Measurements from ENCODE around the gene ZNF575.

Gene ZNF575, protein sequence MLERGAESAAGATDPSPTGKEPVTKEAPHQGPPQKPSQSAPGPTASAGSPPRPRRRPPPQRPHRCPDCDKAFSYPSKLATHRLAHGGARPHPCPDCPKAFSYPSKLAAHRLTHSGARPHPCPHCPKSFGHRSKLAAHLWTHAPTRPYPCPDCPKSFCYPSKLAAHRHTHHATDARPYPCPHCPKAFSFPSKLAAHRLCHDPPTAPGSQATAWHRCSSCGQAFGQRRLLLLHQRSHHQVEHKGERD

DNA sequence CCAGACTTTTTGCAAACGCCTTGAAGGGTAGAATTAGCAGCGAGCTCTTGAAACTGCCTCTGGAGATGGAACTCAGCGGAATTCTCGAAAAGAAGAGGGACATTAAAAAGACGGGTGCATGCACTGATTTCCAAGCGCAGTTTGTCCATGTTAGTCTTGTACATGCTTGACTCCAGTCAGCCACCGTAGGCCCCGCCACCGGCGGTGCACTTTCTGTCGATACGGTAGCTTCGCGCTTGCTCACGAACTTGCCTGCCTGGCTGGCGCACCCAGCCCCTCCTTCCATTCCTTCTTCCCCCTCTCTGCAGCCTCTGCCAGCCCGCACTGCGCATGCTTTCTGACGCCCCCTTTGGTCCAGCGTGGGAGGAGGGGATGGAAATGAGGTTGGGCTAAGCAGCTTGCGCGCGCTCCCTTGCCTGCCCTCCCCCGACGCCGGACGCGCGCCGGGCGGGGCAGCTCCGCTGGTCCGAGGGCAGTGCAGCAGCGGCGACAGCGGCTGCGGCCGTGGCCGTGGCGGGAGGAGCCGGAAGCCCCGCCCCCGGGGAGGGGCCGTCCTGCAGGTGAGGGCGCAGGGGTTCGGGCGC, at the start of gene ZNF575:
TSS of gene ZNF575 (plus strand) at position 227 of the 584 bp plus-strand sequence. CDS start 1,235 bp downstream, outside the sequence.
- TF ChIP-seq, protein P1, sequence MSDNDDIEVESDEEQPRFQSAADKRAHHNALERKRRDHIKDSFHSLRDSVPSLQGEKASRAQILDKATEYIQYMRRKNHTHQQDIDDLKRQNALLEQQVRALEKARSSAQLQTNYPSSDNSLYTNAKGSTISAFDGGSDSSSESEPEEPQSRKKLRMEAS (IDR thresholded peaks at IDR 0.05; ENCODE audit: low read depth, low read length), result no peak; the same call in 1 of the 2 replicates
- no peak for TF ChIP-seq MYC (IDR thresholded peaks at IDR 0.05; ENCODE audit: low read depth, low read length)
- no peak for TF ChIP-seq POLR2A (IDR thresholded peaks at IDR 0.05; ENCODE audit: extremely low read depth, insufficient read length)
- TF ChIP-seq, protein P2, sequence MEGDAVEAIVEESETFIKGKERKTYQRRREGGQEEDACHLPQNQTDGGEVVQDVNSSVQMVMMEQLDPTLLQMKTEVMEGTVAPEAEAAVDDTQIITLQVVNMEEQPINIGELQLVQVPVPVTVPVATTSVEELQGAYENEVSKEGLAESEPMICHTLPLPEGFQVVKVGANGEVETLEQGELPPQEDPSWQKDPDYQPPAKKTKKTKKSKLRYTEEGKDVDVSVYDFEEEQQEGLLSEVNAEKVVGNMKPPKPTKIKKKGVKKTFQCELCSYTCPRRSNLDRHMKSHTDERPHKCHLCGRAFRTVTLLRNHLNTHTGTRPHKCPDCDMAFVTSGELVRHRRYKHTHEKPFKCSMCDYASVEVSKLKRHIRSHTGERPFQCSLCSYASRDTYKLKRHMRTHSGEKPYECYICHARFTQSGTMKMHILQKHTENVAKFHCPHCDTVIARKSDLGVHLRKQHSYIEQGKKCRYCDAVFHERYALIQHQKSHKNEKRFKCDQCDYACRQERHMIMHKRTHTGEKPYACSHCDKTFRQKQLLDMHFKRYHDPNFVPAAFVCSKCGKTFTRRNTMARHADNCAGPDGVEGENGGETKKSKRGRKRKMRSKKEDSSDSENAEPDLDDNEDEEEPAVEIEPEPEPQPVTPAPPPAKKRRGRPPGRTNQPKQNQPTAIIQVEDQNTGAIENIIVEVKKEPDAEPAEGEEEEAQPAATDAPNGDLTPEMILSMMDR (IDR thresholded peaks at IDR 0.05; ENCODE audit: low read depth, low read length), result no peak
- DNase-seq (ENCODE audit: low read depth), result peak; percentile 93

DNA sequence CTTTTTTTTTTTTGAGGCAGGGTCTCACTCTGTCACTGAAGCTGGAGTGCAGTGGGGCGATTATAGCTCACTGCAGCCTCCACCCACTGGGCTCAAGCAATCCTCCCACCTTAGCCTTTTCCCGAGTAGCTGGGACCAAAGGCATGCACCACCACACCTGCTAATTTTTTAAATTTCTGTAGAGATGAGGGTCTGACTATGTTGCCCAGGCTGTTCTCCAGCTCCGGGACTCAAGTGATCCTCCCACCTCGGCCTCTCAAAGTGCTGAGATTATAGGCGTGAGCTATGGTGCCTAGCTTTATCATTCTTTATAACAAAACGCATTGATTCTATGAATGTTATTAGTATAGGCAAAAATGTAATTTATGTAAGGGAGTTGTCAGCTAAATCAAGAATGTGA, 49.7 kb upstream of the ZNF575 start:
- DNase-seq (ENCODE audit: low read depth), result no peak
- TF ChIP-seq POLR2A (IDR thresholded peaks at IDR 0.05; ENCODE audit: extremely low read depth, insufficient read length), result no peak
- TF ChIP-seq, protein P2 (IDR thresholded peaks at IDR 0.05; ENCODE audit: low read depth, low read length), result no peak
- TF ChIP-seq, protein P1 (IDR thresholded peaks at IDR 0.05; ENCODE audit: low read depth, low read length), result no peak
- TF ChIP-seq MYC (IDR thresholded peaks at IDR 0.05; ENCODE audit: low read depth, low read length), result no peak
- H3K4me3 ChIP-seq (ENCODE audit: low read depth, low read length), result no peak overlapping the region

More for the DNA sequence above, at the start of gene ZNF575:
- H3K4me3 ChIP-seq (ENCODE audit: low read depth, low read length), result peak within 1 kb of the TSS; percentile 59

DNA sequence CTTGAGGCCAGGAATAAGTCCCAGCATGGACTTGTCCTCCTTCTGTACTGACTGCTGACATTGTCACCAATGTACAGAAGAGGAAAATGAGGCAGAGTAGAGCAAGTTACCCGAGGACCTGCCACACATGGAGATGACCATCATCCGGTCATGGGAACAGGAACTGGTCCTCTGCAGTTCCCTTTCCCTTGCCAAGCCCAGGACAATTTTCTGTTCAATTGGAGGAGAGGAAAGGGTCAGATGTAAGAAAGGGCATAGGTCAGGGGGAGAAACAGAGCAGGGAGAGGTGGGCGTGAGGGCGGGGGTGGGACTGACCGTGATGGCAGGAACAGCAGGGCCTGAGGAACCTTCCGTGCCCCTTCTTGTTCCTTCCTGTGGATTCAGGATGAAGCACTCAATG, 47.0 kb upstream of the ZNF575 start:
- H3K4me3 ChIP-seq (ENCODE audit: low read depth, low read length), result no peak overlapping the region
- DNase-seq (ENCODE audit: low read depth), result no peak
- TF ChIP-seq, protein P1 (IDR thresholded peaks at IDR 0.05; ENCODE audit: low read depth, low read length), result no peak
- TF ChIP-seq, protein P2 (IDR thresholded peaks at IDR 0.05; ENCODE audit: low read depth, low read length), result no peak
- no peak for TF ChIP-seq MYC (IDR thresholded peaks at IDR 0.05; ENCODE audit: low read depth, low read length)
- no peak for TF ChIP-seq POLR2A (IDR thresholded peaks at IDR 0.05; ENCODE audit: extremely low read depth, insufficient read length)

DNA sequence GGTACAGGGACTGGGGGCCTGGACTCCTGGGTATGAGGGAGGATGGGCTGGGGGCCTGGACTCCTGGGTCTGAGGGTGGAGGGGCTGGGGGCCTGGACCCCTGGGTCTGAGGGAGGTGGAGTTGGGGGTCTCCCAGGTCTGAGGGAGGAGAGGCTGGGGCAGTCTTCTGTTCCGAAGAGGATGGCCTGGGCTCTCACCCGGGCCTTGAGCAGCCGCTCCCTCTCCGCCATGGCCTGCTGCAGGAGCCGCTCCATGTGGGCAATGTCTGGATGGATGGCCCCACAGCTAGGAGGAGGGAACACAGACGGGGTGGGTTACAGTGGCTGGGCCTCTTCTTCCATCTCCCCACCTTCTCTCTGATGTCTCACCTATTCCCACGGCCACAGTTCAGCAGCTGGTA, 46.6 kb upstream of the ZNF575 start:
- TF ChIP-seq MYC (IDR thresholded peaks at IDR 0.05; ENCODE audit: low read depth, low read length) (no peak), POLR2A (IDR thresholded peaks at IDR 0.05; ENCODE audit: extremely low read depth, insufficient read length) (no peak)
- TF ChIP-seq, protein P1 (IDR thresholded peaks at IDR 0.05; ENCODE audit: low read depth, low read length), result no peak
- TF ChIP-seq, protein P2 (IDR thresholded peaks at IDR 0.05; ENCODE audit: low read depth, low read length), result no peak
- H3K4me3 ChIP-seq (ENCODE audit: low read depth, low read length), result no peak overlapping the region
- DNase-seq (ENCODE audit: low read depth), result no peak

DNA sequence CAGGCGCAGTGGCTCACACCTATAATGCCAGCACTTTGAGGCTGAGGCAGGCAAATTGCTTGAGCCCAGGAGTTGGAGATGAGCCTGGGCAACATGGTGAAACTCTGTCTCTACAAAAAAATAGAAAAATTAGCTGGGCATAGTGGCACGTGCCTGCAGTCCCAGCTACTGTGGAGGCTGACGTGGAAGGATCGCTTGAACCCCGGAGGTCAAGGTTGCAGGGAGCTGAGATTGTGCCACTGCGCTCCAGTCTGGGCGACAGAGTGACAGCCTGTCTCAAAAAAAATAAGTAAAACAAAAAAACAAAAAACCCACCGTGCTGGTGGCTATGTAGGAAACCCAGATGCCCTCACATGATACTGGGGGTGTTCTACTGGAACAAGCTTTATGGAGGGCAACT, 44.8 kb upstream of the ZNF575 start:
- H3K4me3 ChIP-seq (ENCODE audit: low read depth, low read length), result no peak overlapping the region
- DNase-seq (ENCODE audit: low read depth), result no peak
- TF ChIP-seq MYC (IDR thresholded peaks at IDR 0.05; ENCODE audit: low read depth, low read length), result no peak
- TF ChIP-seq, protein P2 (IDR thresholded peaks at IDR 0.05; ENCODE audit: low read depth, low read length), result no peak

Measured in NB4 (cell line).